OCI-LY3 (cell line): ENCODE measurements around the gene MCUR1.

Source experiments
- H2AFZ ChIP-seq: fragments of 200-600, 300-600 bp; shearing (Covaris generic); 2 replicates; pipeline ENCODE4 v1.6.0; 2014; ENCODE audit warnings: antibody characterized with exemption, low read depth, low read length
- H3K27ac ChIP-seq: fragments of 200-600, 300-600 bp; sonication (generic); 2 replicates; pipeline ENCODE4 v1.5.1; 2014; ENCODE audit warnings: mild to moderate bottlenecking, low read length, moderate library complexity, mixed read lengths
- H3K27me3 ChIP-seq: fragments of 200-600, 300-600 bp; sonication (generic); 2 replicates; pipeline ENCODE4 v1.6.1; 2014; ENCODE audit warnings: low read depth, low read length, mixed read lengths
- H3K36me3 ChIP-seq: fragments of 200-600, 300-600 bp; sonication (generic); replicated peaks from 2 replicates; pipeline ENCODE3; 2014; ENCODE audit warnings: low read depth, low read length, mixed read lengths
- H3K4me1 ChIP-seq: fragments of 300-600, 200-600 bp; sonication (generic); 2 replicates; pipeline ENCODE4 v1.6.1; 2014; ENCODE audit warnings: low read length, mixed read lengths
- H3K4me2 ChIP-seq: fragments of 200-600, 300-600 bp; sonication (generic); 2 replicates; pipeline ENCODE4 v1.6.1; 2014; ENCODE audit warnings: low read length, mixed read lengths
- H3K4me3 ChIP-seq: fragments of 300-600, 200-600 bp; sonication (generic); 2 replicates; pipeline ENCODE4 v1.5.1; 2014; ENCODE audit warnings: antibody characterized with exemption, mild to moderate bottlenecking, low read length, moderate library complexity
- H3K79me2 ChIP-seq: fragments of 300-600, 200-600 bp; shearing (Covaris generic); 2 replicates; pipeline ENCODE4 v1.6.1; 2014; ENCODE audit warnings: mild to moderate bottlenecking, low read length, mixed read lengths
- H3K9ac ChIP-seq: fragments of 300-600, 200-600 bp; shearing (Covaris generic); 2 replicates; pipeline ENCODE4 v1.6.0; 2014; ENCODE audit warnings: mild to moderate bottlenecking, low read length, moderate library complexity
- H3K9me3 ChIP-seq: fragments of 200-600, 300-600 bp; shearing (Covaris generic); 2 replicates; pipeline ENCODE4 v1.6.1; 2014; ENCODE audit warnings: low read length, mixed read lengths; ENCODE audit not compliant: insufficient read depth
- H4K20me1 ChIP-seq: fragments of 200-600, 300-600 bp; sonication (generic); 2 replicates; pipeline ENCODE4 v1.6.1; 2016; ENCODE audit warnings: low read length, mixed read lengths; ENCODE audit not compliant: insufficient read depth
- EZH2phosphoT487 ChIP-seq: fragments of 200-600 bp; shearing (Covaris generic); IDR thresholded peaks from 2 replicates; pipeline ENCODE4 v1.6.1; 2018; ENCODE audit warnings: antibody characterized with exemption, mixed run types, low read depth
- TF ChIP-seq, protein P1 (sequence below): fragments of 200-600, 300-600 bp; sonication (generic); IDR thresholded peaks from 2 replicates; pipeline ENCODE4 v1.5.1; 2014; ENCODE audit warnings: antibody characterized with exemption, low read length, low read depth

Gene MCUR1

DNA sequence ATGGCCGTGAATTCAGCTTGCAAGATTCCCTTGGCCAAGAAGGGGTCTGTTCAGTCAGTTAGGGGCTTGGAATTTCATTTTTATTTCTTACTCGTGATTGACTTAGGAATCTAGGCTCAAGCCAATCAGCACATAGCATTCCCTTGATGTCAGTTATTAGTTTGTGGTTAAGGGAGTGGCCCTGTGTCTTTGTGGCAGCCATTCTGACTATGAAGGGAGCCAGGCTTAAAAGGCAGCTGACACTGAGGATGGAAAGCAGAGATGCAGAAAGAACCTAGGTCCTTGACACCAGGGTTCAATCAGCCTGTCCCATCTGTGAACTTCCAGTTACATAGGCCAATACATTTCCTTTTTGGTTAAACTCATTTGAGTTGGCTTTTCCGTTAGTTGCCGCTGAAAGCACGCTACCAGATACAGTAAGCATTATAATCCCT is 48.1 kb downstream of the MCUR1 start:
- Histone ChIP-seq H2AFZ (no peak overlapping the region), H3K27ac (no peak overlapping the region), H4K20me1 (no peaks in the 10 kb centered on the region), H3K79me2 (no peaks in the 10 kb centered on the region), H3K4me1 (peaks cover 47% of the 10 kb centered on the region), H3K4me2 (peak overlapping the region; percentile 88), H3K4me3 (peak overlapping the region; percentile 81), H3K36me3 (no peaks in the 10 kb centered on the region), H3K27me3 (peaks cover 15% of the 10 kb centered on the region), H3K9me3 (no peaks in the 10 kb centered on the region), H3K9ac (no peak overlapping the region)
- TF ChIP-seq, protein P1, sequence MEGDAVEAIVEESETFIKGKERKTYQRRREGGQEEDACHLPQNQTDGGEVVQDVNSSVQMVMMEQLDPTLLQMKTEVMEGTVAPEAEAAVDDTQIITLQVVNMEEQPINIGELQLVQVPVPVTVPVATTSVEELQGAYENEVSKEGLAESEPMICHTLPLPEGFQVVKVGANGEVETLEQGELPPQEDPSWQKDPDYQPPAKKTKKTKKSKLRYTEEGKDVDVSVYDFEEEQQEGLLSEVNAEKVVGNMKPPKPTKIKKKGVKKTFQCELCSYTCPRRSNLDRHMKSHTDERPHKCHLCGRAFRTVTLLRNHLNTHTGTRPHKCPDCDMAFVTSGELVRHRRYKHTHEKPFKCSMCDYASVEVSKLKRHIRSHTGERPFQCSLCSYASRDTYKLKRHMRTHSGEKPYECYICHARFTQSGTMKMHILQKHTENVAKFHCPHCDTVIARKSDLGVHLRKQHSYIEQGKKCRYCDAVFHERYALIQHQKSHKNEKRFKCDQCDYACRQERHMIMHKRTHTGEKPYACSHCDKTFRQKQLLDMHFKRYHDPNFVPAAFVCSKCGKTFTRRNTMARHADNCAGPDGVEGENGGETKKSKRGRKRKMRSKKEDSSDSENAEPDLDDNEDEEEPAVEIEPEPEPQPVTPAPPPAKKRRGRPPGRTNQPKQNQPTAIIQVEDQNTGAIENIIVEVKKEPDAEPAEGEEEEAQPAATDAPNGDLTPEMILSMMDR, result no peak
- TF ChIP-seq EZH2phosphoT487, result no peak

DNA sequence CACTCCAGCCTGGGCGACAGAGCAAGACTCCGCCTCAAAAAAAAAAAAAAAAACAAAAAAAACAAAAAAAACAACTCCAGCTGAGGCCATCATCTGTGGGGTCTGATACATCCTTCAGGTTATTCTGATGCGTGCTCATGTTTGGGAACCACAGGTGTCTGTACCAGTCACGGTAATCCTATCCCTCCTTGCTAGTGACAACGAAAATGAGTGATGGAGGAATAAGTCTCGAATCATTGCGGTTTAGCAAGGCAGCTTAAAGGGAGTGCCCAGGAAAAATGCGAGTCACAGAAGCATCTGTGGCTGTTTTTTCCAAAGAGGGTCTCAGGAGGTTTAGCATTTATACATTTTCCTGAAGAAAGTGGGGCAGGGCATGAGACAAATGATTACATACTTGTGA is 48.8 kb downstream of the MCUR1 start:
- TF ChIP-seq, protein P1, result no peak
- H3K4me2 ChIP-seq, result peak overlapping the region; percentile 88; the same call in 1 of the 2 replicates
- no peak overlapping the region for H3K4me3 ChIP-seq
- no peak overlapping the region for H2AFZ ChIP-seq
- no peaks in the 10 kb centered on the region for H3K36me3 ChIP-seq
- H3K9me3 ChIP-seq, result no peaks in the 10 kb centered on the region
- peaks cover 47% of the 10 kb centered on the region for H3K4me1 ChIP-seq
- no peaks in the 10 kb centered on the region for H3K79me2 ChIP-seq
- peaks cover 15% of the 10 kb centered on the region for H3K27me3 ChIP-seq
- no peaks in the 10 kb centered on the region for H4K20me1 ChIP-seq
- no peak overlapping the region for H3K9ac ChIP-seq
- H3K27ac ChIP-seq, result no peak overlapping the region

DNA sequence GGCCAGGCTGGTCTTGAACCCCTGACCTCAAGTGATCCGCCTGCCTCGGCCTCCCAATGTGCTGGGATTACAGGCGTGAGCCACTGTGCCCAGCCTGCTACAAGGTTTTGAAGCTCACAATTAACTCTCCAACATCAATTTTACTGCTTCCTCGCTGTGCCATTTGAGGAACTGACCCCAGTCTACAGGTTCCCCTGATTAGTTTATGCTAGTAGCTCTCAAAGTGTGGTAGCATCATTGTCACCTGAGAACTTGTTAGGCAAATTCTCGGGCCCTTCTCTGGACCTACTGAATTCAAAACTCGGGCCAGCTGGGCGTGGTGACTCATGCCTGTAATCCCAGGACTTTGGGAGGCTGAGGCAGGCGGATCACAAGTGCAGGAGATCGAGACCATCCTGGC is 49.4 kb downstream of the MCUR1 start:
- H2AFZ ChIP-seq, result no peak overlapping the region
- peak overlapping the region; percentile 46 for H3K27ac ChIP-seq
- H3K4me1 ChIP-seq, result peaks cover 47% of the 10 kb centered on the region

DNA sequence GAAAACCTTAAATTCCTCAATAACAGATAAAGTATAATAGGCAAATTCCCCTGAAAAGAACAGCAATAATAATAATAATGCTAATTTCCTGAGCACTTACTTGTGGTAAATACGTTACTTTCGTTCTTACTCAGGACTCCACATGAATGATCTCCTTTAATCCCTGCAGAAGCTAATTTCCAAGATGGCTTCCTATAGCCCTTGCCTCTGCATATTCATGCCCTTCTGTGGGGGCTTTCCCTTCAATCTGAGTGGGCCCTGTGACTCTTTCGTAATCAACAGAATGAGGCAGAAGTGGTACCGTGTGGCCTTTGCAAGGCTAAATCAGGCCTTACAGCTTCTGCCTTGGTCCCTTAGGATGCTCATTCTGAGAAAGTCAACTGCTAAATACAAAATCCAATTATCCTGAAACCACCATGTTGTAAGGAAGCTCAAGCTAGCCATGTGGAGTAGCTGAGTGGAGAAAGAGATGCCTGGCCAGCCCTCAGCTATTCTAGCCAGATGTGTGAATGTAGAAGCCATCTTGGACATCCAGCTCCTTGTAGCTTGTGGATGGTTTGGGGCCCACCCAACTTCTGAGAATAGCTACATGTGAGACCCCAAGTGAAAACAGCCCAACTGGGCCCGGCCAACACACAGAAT is 50.5 kb downstream of the MCUR1 start:
- H3K4me2 ChIP-seq, result peak overlapping the region; percentile 61
- no peak overlapping the region for H3K9ac ChIP-seq
- H3K27ac ChIP-seq, result peak overlapping the region; percentile 72
- peaks cover 47% of the 10 kb centered on the region for H3K4me1 ChIP-seq
- H3K27me3 ChIP-seq, result peaks cover 15% of the 10 kb centered on the region
- TF ChIP-seq, protein P1, result no peak
- no peak for TF ChIP-seq EZH2phosphoT487
- H2AFZ ChIP-seq, result no peak overlapping the region
- H3K9me3 ChIP-seq, result no peaks in the 10 kb centered on the region
- H3K36me3 ChIP-seq, result no peaks in the 10 kb centered on the region
- H4K20me1 ChIP-seq, result no peaks in the 10 kb centered on the region
- no peaks in the 10 kb centered on the region for H3K79me2 ChIP-seq
- H3K4me3 ChIP-seq, result peak overlapping the region; percentile 30

More for the DNA sequence above, 49.4 kb downstream of the MCUR1 start:
- Histone ChIP-seq H3K36me3 (no peaks in the 10 kb centered on the region), H4K20me1 (no peaks in the 10 kb centered on the region), H3K4me3 (no peak overlapping the region), H3K27me3 (peaks cover 15% of the 10 kb centered on the region), H3K9ac (no peak overlapping the region), H3K4me2 (0 out of 2 replicates have a peak overlapping the region, but pooled peaks have one; percentile 18), H3K9me3 (no peaks in the 10 kb centered on the region), H3K79me2 (no peaks in the 10 kb centered on the region)
- TF ChIP-seq, protein P1, result no peak
- TF ChIP-seq EZH2phosphoT487, result no peak
